Stimulated activated CD4-positive, alpha-beta T cell treated with anti-CD3 and anti-CD28 coated beads, Interleukin-2, amount 100 ng/mL, for 48 hours (primary cell): ENCODE measurements around the gene PXDN.
"Not testable (repeated sequence)": the region's sequence is repeated elsewhere in the genome, so short reads cannot be mapped to it uniquely, and the experiment has no call there.

ENCODE experiments used
- DNase-seq, 2 donors: peaks; one replicate each; pipeline ENCODE4 v3.0.0-alpha.2; 2020

Gene PXDN

GRCh38 chr2:1775511-1776035 is 31.3 kb upstream of the PXDN start:
- no peak for DNase-seq

GRCh38 chr2:1774929-1775328 is 30.6 kb upstream of the PXDN start:
- no peak for DNase-seq

DNA sequence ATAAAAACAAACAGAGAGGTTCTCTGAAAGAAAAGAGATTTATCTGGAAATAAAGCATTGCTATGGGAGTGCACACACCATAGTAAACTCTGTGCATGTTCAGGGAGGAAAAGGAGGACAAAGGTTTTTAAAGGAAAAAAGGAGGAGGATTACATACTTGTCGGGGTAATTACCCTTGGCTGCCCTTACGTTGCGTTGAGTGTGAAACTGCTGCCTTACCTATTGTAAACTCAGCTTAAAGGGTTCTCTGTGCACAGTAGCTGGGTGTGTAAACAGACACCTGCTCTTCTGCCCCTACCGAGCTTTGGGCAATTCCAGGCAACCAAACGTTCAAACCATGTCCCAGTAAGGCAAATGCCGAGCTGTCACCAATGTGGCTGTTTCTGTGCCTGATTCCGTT is 29.6 kb upstream of the PXDN start:
- DNase-seq, result no peak

DNA sequence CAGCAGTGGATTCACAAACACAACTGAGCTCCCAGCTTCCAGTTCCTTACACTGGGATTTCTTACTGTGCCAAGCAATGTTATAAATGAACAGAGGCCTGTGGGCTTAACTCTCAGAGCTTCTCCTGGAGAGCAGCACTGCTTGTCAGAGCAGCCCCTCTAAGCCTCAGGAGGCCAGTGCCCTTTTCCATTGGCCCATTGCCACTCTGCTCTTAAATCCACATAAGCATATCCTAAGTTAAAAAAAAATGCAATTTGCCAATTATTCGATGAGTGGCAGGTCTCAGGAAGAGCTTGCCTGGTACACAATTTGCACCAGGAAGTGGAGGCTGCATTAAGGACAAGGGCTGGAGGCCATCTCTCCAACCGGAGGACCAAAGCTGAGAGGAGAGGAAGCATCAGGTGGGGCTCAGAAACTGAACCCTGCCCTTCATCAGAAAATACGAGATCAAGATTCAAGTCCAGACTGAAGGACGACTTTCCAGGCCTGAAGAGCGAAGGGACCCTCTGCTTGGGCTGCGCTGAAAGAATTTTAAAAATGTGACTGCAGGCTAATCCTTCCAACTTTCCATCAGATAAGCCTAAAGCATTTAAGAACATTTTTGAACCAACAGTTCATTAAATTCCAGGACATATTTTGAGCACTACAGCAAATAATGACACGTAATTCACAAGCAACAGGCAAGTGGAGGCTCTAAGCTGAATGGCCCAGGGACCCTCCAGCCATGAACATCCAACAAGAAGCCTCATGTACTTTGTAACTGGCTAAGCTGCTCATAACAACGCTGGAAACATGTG is 28.4 kb upstream of the PXDN start:
- no peak for DNase-seq

DNA sequence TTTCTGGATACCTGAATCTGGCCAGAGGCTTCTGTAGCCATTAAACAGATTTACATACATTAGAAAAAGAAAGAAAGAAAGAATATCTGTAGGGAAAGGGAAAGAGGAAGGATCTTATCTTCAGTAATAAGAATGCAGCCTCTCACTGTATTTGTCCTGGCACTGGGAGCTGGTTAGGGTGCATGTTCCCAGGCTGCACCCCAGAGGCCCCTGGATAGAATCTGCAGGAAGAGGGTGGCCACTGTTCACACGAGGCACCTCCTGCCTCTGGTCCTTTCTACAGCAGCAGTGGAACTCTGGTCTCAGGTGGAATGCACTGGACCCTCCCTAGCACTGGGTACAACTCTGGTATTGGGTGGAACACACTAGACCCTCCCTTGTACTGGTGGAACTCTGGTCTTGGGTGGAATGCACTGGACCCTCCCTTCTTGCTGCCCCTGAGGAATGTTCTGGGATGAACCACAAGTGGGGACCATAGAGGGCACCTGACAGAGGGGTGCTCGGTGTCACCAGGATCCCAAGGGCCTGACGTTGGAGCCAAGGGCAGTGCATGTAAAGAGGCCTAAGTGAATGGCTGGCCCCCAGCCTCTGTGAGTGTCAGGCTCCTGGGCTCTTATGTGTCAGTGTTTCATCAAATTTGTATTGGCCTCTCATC is 27.4 kb upstream of the PXDN start:
- DNase-seq, result no peak

DNA sequence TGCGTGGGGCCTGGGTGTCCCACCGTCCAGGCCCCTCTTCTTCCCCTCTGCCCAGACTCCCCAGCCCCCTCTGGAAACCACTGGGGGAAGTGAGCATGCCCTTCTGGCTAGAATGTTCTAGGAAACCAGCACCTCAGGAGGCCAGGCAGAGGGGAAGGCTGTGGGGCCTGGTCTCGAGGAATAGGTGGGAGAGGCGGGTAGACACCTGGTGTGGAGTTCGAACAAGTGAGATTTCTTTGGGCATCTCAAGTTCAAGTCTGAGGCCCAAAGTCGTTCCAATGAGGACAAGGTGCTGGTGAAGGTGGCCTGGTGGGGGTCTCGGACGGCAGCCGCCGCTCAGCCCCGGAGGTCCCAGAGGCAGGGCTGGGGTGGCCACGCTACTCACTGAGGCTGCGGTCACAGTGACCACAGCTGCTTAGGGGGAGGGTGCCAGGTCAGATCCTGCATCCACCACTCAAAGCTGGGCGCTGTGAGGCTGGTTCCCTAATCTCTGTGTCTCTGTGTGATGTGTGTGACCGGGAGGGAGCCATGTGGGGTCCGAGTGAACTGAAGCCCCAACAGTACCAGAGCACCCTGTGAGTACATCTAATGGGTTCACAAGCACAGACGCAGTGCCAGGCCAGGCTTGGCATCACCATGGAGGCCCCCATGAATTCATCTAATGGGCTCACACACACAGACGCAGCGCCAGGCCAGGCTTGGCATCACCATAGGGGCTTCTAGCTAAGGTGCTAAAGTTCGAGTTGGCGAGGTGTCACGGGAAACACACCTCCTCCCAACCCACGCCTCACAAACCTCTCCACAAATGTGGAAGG is 26.5 kb upstream of the PXDN start:
- DNase-seq, result no peak

DNA sequence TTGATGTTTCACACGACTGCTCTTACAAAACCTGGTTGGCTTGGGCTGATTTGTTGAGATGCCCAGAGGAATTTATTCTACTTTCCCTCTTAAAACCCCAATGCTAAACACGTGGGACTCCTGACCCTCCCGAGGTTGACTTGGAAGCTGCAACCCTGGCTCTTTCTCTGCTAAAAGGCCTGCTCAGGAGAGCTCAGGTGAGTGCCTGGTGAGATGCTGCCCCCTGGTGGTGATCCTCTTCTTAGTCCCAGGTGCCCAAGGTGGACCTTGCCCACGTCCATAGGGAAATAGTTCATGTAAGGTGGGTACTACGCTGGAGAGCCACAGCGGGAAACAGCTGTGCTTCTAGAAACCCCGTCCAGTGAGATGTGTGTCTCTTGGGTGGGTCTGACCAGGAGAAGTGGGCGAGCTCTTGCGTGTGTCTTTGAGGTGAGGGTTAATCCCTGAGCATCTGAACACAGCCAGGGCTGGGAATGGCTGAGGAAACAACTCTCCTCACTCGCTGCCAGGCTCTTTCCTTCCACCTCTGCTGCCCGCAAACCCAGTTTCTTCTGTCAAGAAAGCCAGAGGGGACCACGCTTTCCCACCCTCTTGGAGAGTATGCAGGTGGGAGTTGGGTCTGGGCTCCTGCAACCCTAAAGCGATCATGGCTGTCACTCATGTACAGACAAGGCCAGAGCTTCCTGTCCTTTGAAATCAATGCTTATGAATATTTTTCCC is 25.5 kb upstream of the PXDN start:
- DNase-seq, result peak; percentile 44 to 65

DNA sequence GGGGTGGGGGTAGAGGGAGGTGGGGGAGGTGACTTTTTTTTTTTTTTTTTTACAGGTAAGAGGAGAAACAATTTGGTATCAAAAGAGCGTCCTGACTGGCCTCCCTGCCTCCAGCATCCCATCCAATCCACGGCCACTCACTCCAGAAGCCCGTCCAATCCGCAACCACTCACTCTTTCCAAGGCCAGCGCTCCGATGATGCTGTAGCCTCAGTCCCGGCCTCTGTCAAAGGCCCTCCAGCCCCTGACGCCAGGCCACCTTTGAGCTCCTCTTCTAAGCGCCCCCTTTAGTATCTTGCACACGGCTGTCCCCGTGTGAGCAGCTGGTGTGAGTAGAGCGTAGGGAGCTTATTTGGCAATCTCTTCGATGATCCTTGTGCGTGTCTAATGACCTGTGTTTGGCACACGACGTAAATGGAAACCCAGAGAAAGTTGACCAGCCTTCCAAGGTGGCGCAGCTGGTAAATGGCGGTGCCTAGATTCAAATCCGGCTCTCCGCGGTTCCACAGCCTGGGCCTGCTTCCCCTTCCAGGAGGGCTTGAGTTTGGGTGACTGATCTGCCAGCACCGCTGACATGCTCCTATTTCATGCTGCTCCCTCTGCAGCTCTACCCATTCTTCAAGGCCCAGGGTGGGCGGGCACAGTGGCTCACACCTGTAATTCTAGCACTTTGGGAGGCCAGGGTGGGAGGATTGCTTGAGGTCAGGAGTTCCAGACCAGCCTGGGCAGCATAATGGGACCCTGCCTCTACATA is 23.8 kb upstream of the PXDN start:
- DNase-seq, result no peak

DNA sequence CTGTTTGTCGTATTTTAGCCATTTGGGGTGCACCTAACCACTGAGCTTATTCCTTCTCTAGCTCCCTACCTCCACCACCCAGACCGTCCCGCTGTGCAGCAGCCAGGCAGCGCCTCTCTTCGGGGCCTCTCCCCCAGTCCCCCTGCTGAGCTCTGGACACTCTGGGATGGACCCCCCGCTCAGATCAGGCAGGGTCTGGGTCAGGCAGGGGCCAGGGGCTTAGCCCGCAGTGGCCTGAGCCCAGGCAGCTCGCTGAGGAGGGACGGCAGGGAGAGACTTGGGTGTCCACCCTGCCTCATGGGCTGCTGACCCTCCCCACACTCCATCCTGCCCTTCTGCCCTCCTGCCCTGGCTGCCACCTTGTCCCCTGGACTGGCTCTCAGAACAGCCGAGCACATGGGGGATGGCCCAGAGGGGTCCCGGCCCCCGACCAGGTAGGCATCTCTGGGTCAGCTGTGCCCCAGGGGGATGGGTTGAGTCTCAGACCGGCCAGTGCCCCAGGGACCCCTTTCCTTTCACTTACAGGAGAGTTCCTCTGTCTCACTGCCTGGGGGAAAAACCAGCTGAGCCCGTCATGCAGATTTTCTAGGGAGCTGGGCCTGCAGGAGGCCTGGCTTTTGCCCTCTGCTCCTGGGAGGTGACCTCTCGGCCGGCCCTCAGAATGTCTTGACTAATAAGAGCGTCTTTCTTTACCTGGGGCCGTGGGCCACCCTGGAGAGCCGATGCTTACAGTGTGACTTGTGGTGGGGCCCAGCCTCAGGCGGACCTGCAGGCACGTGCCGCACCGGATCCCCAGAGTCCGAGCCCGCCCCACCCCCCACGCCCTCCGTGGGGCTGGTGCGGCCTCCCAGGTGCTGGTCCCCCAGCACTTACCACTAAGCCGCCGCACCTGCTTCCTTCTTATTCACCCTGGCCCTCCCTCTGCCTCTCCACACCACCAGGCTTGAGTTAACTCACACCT is 22.8 kb upstream of the PXDN start:
- no peak for DNase-seq

DNA sequence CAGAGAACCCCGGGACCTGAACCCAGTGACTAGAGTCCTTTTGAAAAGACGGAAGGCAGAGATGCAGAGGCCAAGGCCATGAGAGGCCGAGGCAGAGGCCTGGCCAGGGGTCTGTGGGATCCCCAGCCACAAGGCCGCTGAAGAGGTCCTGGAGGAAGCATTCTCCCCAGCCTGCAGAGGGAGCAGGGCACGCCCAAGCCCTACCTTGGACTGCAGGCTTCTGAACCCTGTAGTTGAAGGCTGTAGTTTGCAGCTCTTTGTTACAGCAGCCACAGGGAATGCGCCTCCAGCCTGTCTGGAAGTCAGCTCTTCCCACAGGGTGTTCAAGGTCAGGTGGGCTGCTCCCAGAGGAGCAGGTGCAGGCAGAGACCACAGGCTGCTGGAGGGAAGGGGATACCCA is 22.1 kb upstream of the PXDN start:
- DNase-seq, result no peak

- DNase-seq, result not testable (repeated sequence)
Measured at GRCh38 chr2:1765201-1765600, 20.9 kb upstream of the PXDN start.

DNA sequence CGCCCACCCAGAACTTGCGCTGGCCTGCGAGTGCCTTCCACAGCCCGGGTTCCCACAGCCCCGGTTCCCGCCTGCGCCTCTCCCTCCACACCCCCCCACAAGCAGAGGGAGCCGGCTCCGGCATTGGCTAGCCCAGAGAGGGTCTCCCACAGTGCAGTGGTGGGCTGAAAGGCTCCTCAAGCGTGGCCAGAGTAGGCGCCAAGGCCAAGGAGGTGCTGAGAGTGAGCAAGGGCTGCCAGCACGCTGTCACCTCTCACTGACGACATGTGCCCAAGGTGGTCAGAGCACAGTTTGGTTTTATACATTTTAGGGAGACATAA is 15.3 kb upstream of the PXDN start:
- DNase-seq, result no peak

- DNase-seq, result no peak
Measured at GRCh38 chr2:1758774-1759610, 14.7 kb upstream of the PXDN start.

GRCh38 chr2:1758171-1758570 is 13.9 kb upstream of the PXDN start:
- DNase-seq, result no peak

GRCh38 chr2:1757567-1757966 is 13.3 kb upstream of the PXDN start:
- no peak for DNase-seq

- DNase-seq, result not testable (repeated sequence)
Measured at GRCh38 chr2:1757146-1757545, 12.8 kb upstream of the PXDN start.

- no peak for DNase-seq
Measured at GRCh38 chr2:1756456-1756855, 12.1 kb upstream of the PXDN start.

- DNase-seq, result no peak
Measured at GRCh38 chr2:1755436-1756191, 11.3 kb upstream of the PXDN start.

DNA sequence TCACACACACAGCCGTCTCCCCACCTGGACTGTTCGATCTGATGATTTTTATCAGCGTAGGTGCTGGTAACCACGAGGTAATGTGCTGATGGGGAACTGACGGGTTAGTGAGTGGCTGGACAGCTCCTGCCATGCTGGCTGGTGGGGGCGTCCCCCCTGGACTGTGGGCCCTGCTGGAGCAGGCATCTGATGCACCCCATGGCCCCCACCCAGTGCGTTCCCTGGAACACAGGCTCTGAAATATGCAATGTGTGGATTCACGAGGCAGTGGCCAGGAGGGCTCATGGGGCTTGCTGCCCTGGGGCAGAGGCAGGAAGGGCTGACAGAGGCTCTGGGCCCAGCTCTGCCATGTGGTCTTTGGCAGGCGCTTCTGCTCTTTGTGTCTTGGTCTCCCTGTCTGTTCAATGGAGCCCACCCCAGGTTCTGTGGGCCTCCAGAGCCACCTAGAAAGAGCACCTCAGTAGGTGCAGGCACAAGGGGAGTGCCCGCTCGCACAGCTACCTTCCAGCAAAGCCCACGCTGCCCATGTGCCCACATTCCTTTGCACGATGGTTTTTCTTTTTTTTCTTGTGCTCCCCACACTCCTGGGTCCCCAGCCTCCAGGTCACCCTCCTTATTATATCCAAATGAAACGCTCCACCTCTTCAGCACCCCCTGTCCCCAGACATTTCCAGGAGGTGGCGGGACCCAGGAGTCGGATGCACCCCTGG is 10.3 kb upstream of the PXDN start:
- no peak for DNase-seq
